Measurements from ENCODE around the gene REXO4. TPM values are rescaled to one million over a fixed set of nuclear protein-coding genes. Genes with fewer than 3 reads are reported as not detected.

The REXO4 gene
- polyA plus RNA-seq, 1 donor from 2014 or later, result 16.1 TPM

GRCh38 chr9:133465984-133466383 lies 48.2 kb upstream of the REXO4 start:
- peaks cover 23% of the 10 kb centered on the region for H3K79me2 ChIP-seq (replicated peaks; ENCODE audit: insufficient read depth, low read length)
- no peaks in the 10 kb centered on the region for H3K27me3 ChIP-seq (ENCODE audit: insufficient read depth, low read depth, low read length)
- H3K27ac ChIP-seq (ENCODE audit: low read length), result no peak overlapping the region
- H3F3A ChIP-seq (ENCODE audit: insufficient read depth, low read length, poor library complexity, severe bottlenecking), result no peaks in the 10 kb centered on the region
- TF ChIP-seq REST (IDR thresholded peaks at IDR 0.05; ENCODE audit: borderline replicate concordance) (no peak), EP300 (conservative IDR thresholded peaks at IDR 0.05; ENCODE audit: poor library complexity, severe bottlenecking) (no peak), TAF1 (IDR thresholded peaks at IDR 0.05; ENCODE audit: low read depth) (no peak), SMC3 (conservative IDR thresholded peaks at IDR 0.05; ENCODE audit: poor library complexity) (no peak), MXI1 (conservative IDR thresholded peaks at IDR 0.05; ENCODE audit: poor library complexity, severe bottlenecking) (no peak), EZH2 (IDR thresholded peaks at IDR 0.05; ENCODE audit: borderline replicate concordance, insufficient read depth, low read length, poor library complexity, severe bottlenecking) (no peak), RAD21 (conservative IDR thresholded peaks at IDR 0.05) (no peak), CTCF (IDR thresholded peaks at IDR 0.05; ENCODE audit: poor library complexity, severe bottlenecking) (no peak), POLR2AphosphoS5 (IDR thresholded peaks at IDR 0.05) (no peak)
- no peaks in the 10 kb centered on the region for H3K9me2 ChIP-seq (ENCODE audit: insufficient read depth, low read length)
- no peaks in the 10 kb centered on the region for H3K9me3 ChIP-seq (ENCODE audit: low read length)
- H3K9ac ChIP-seq (ENCODE audit: low read length), result no peak overlapping the region
- H3K4me3 ChIP-seq (ENCODE audit: low read length), result no peak overlapping the region
- no peak overlapping the region for H2AFZ ChIP-seq (ENCODE audit: low read depth, low read length)
- no peak overlapping the region for H3K4me2 ChIP-seq (ENCODE audit: low read length)
- peaks cover 3% of the 10 kb centered on the region for H4K20me1 ChIP-seq (ENCODE audit: insufficient read depth)
- peaks cover 5% of the 10 kb centered on the region for H3K36me3 ChIP-seq (ENCODE audit: insufficient read depth, low read length)

GRCh38 chr9:133464638-133465037 lies 46.8 kb upstream of the REXO4 start:
- peaks cover 29% of the 10 kb centered on the region for H3K79me2 ChIP-seq (replicated peaks; ENCODE audit: insufficient read depth, low read length)
- H3K36me3 ChIP-seq (ENCODE audit: insufficient read depth, low read length), result peaks cover 5% of the 10 kb centered on the region
- H3K27ac ChIP-seq (ENCODE audit: low read length), result no peak overlapping the region
- TF ChIP-seq EZH2 (IDR thresholded peaks at IDR 0.05; ENCODE audit: borderline replicate concordance, insufficient read depth, low read length, poor library complexity, severe bottlenecking) (no peak), TAF1 (IDR thresholded peaks at IDR 0.05; ENCODE audit: low read depth) (no peak), REST (IDR thresholded peaks at IDR 0.05; ENCODE audit: borderline replicate concordance) (no peak), SMC3 (conservative IDR thresholded peaks at IDR 0.05; ENCODE audit: poor library complexity) (no peak), CTCF (IDR thresholded peaks at IDR 0.05; ENCODE audit: poor library complexity, severe bottlenecking) (no peak), EP300 (conservative IDR thresholded peaks at IDR 0.05; ENCODE audit: poor library complexity, severe bottlenecking) (no peak), POLR2AphosphoS5 (IDR thresholded peaks at IDR 0.05) (no peak), RAD21 (conservative IDR thresholded peaks at IDR 0.05) (no peak), MXI1 (conservative IDR thresholded peaks at IDR 0.05; ENCODE audit: poor library complexity, severe bottlenecking) (no peak)
- H4K20me1 ChIP-seq (ENCODE audit: insufficient read depth), result peaks cover 3% of the 10 kb centered on the region
- no peaks in the 10 kb centered on the region for H3F3A ChIP-seq (ENCODE audit: insufficient read depth, low read length, poor library complexity, severe bottlenecking)
- H2AFZ ChIP-seq (ENCODE audit: low read depth, low read length), result no peak overlapping the region
- H3K9me3 ChIP-seq (ENCODE audit: low read length), result no peaks in the 10 kb centered on the region
- H3K4me2 ChIP-seq (ENCODE audit: low read length), result no peak overlapping the region
- no peaks in the 10 kb centered on the region for H3K9me2 ChIP-seq (ENCODE audit: insufficient read depth, low read length)
- no peak overlapping the region for H3K9ac ChIP-seq (ENCODE audit: low read length)
- H3K27me3 ChIP-seq (ENCODE audit: insufficient read depth, low read depth, low read length), result no peaks in the 10 kb centered on the region
- no peak overlapping the region for H3K4me3 ChIP-seq (ENCODE audit: low read length)

All from neural cell (in vitro differentiated cells).